Lower leg skin (tissue), 3 donors: Measurements from ENCODE around the gene AGMO.

Experiments used
- CTCF ChIP-seq, 3 donors: fragments of 450-650 bp; IDR thresholded peaks; one replicate each; pipeline ENCODE4 v1.5.1; 2016; ENCODE audit warnings: antibody characterized with exemption in 3 of 3, mild to moderate bottlenecking in 3 of 3, moderate library complexity in 2 of 3
- POLR2A ChIP-seq, 2 donors: fragments of 450-650 bp; IDR thresholded peaks; one replicate each; pipeline ENCODE4 v1.6.1; 2016 to 2017; ENCODE audit warnings: antibody characterized with exemption in 2 of 2, mild to moderate bottlenecking in 1 of 2, moderate library complexity in 1 of 2

GRCh38 chr7:15305002-15305600 is 256.7 kb downstream of the AGMO start:
- TF ChIP-seq CTCF (IDR thresholded peaks at IDR 0.05) (no peak), POLR2A (IDR thresholded peaks at IDR 0.05) (no peak)
